Rectal smooth muscle tissue (tissue), 1 donor: ENCODE results near the gene CTXND2.
"Not testable (repeated sequence)": the region's sequence is repeated elsewhere in the genome, so short reads cannot be mapped to it uniquely, and the experiment has no call there.

Experiments used
- H3K27ac ChIP-seq: one replicate; pipeline ENCODE4 v1.7.0; 2013; ENCODE audit warnings: low read depth, low read length, inconsistent platforms
- H3K27me3 ChIP-seq: one replicate; pipeline ENCODE4 v1.7.0; 2013; ENCODE audit warnings: low read length; ENCODE audit not compliant: control insufficient read depth, insufficient read depth
- H3K36me3 ChIP-seq: one replicate; pipeline ENCODE4 v1.7.0; 2013; ENCODE audit warnings: low read length; ENCODE audit not compliant: control insufficient read depth, insufficient read depth
- H3K4me1 ChIP-seq: one replicate; pipeline ENCODE4 v1.7.0; 2013; ENCODE audit warnings: low read length; ENCODE audit not compliant: control insufficient read depth, insufficient read depth
- H3K4me3 ChIP-seq: one replicate; pipeline ENCODE4 v1.7.0; 2013; ENCODE audit warnings: low read length
- H3K9ac ChIP-seq: one replicate; pipeline ENCODE4 v1.7.0; 2013; ENCODE audit warnings: low read length

Gene CTXND2

DNA sequence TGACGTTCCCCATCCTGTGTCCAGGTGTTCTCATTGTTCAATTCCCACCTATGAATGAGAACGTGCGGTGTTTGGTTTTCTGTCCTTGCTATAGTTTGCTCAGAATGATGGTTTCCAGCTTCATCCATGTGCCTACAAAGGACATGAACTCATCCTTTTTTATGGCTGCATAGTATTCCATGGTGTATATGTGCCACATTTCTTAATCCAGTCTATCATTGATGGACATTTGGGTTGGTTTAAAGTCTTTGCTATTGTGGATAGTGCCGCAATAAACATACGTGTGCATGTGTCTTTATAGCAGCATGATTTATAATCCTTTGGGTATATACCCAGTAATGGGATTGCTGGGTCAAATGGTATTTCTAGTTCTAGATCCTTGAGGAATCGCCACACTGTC lies 41.8 kb downstream of the CTXND2 start:
- H3K9ac ChIP-seq, result not testable (repeated sequence)

GRCh38 chr1:150931773-150932172 lies 44.8 kb downstream of the CTXND2 start:
- Histone ChIP-seq H3K27ac (no peak overlapping the region), H3K27me3 (no peaks in the 10 kb centered on the region), H3K36me3 (peaks cover 10% of the 10 kb centered on the region), H3K9ac (no peak overlapping the region), H3K4me3 (no peak overlapping the region), H3K4me1 (no peaks in the 10 kb centered on the region)

More for the DNA sequence above, 41.8 kb downstream of the CTXND2 start:
- H3K27ac ChIP-seq, H3K27me3 ChIP-seq, H3K4me3 ChIP-seq, H3K4me1 ChIP-seq: not testable (repeated sequence)
- H3K36me3 ChIP-seq, result peaks cover 10% of the 10 kb centered on the region

DNA sequence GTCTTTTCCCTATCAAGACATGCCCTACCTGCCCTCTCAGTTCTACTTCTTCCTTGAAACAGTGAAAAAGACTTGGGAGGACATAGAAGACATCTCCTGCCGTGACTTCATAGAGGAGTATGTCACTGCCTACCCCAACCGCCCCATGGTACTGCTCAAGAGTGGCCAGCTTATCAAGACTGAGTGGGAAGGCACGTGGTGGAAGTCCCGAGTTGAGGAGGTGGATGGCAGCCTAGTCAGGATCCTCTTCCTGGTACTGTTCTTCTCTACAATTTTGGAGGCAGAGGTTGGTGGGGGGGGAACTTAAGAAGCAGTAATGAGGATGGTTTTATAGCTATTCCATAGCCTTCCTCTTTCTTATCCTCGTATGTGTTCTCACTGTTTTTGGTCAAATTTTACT lies 57.9 kb downstream of the CTXND2 start:
- Histone ChIP-seq H3K27ac (no peak overlapping the region), H3K4me1 (no peaks in the 10 kb centered on the region), H3K4me3 (no peak overlapping the region), H3K27me3 (no peaks in the 10 kb centered on the region), H3K36me3 (peaks cover 62% of the 10 kb centered on the region), H3K9ac (no peak overlapping the region)

DNA sequence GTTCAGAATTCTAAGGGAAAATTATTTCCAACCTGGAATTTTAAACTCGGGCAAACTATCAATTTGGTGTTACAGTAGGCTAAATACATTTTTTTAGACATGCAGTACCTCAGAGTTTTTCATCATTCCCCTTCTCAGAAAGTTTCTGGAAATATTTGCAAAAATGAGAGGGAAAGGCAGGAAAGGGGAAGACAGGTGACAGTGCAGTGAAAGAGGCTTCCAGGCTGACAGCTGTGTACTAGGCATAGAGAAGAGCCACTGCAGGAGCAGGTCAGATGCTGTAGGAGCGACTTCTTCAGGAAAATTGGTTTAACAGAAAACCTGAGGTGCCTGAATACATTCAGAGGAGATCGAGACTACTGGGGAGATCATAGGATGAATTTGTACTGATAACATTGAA lies 67.8 kb downstream of the CTXND2 start:
- Histone ChIP-seq H3K9ac (no peak overlapping the region), H3K4me3 (no peak overlapping the region), H3K36me3 (peaks cover 22% of the 10 kb centered on the region), H3K4me1 (no peaks in the 10 kb centered on the region), H3K27me3 (no peaks in the 10 kb centered on the region), H3K27ac (no peak overlapping the region)

DNA sequence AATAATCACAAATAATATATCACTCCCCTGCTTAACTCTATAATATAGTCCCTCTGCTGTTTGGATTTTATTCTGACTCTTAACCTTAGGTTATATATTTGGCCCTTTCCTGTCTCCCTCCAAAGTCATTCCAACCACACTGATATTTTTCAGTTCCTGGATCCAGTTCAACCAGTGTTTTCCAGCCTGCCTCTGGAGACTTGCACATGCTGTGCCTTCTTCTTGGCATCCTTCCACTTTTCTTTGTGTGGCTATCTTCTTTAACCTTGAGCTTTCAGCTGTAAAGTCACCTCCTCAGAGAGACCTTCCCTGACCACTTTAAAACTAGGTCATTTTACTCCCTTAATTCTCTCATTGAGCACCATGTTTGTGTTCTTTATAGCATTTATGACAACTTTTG lies 68.3 kb downstream of the CTXND2 start:
- Histone ChIP-seq H3K4me1 (no peaks in the 10 kb centered on the region), H3K4me3 (no peak overlapping the region), H3K36me3 (peaks cover 22% of the 10 kb centered on the region), H3K27ac (no peak overlapping the region), H3K27me3 (no peaks in the 10 kb centered on the region), H3K9ac (no peak overlapping the region)

- Histone ChIP-seq H3K27ac (no peak overlapping the region), H3K4me3 (no peak overlapping the region), H3K36me3 (peaks cover 23% of the 10 kb centered on the region)
Observed at GRCh38 chr1:150957666-150958065, 70.7 kb downstream of the CTXND2 start.

DNA sequence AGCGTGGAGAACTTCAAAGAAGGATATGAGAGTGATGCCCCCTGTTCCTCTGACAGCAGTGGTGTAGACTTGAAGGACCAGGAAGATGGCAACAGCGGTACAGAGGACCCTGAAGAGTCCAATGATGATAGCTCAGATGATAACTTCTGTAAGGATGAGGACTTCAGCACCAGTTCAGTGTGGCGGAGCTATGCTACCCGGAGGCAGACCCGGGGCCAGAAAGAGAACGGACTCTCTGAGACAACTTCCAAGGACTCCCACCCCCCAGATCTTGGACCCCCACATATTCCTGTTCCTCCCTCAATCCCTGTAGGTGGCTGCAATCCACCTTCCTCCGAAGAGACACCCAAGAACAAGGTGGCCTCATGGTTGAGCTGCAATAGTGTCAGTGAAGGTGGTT lies 73.7 kb downstream of the CTXND2 start:
- no peak overlapping the region for H3K9ac ChIP-seq
- H3K27me3 ChIP-seq, result no peaks in the 10 kb centered on the region
- H3K27ac ChIP-seq, result no peak overlapping the region
- H3K4me1 ChIP-seq, result no peaks in the 10 kb centered on the region
- H3K36me3 ChIP-seq, result peaks cover 29% of the 10 kb centered on the region
- no peak overlapping the region for H3K4me3 ChIP-seq

More at GRCh38 chr1:150957666-150958065, 70.7 kb downstream of the CTXND2 start:
- no peaks in the 10 kb centered on the region for H3K4me1 ChIP-seq
- H3K27me3 ChIP-seq, result no peaks in the 10 kb centered on the region
- H3K9ac ChIP-seq, result no peak overlapping the region

DNA sequence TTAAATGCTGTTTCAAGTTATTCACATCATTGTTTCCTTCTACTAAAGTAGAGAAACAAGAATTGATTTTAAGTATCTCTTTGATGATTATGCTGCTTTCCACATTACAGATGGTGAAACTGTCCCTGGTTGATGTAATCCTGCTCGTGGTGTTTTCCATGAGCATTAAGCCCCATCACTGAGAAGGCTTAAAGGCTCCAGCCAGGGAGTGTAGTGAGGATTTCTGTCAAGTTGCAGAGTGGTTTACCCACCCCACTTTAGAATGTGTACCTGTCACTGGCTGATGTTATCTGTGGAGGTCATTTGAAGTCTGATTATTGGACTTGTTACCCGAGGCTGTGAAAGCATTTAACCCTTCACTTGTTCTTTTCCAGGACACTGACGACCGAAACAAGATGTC lies 74.8 kb downstream of the CTXND2 start:
- H3K36me3 ChIP-seq, result peaks cover 40% of the 10 kb centered on the region
- H3K27me3 ChIP-seq, result no peaks in the 10 kb centered on the region
- no peak overlapping the region for H3K27ac ChIP-seq
- H3K4me3 ChIP-seq, result no peak overlapping the region
- H3K4me1 ChIP-seq, result no peaks in the 10 kb centered on the region
- no peak overlapping the region for H3K9ac ChIP-seq
